ENCODE results near the gene DGKD.

DNA sequence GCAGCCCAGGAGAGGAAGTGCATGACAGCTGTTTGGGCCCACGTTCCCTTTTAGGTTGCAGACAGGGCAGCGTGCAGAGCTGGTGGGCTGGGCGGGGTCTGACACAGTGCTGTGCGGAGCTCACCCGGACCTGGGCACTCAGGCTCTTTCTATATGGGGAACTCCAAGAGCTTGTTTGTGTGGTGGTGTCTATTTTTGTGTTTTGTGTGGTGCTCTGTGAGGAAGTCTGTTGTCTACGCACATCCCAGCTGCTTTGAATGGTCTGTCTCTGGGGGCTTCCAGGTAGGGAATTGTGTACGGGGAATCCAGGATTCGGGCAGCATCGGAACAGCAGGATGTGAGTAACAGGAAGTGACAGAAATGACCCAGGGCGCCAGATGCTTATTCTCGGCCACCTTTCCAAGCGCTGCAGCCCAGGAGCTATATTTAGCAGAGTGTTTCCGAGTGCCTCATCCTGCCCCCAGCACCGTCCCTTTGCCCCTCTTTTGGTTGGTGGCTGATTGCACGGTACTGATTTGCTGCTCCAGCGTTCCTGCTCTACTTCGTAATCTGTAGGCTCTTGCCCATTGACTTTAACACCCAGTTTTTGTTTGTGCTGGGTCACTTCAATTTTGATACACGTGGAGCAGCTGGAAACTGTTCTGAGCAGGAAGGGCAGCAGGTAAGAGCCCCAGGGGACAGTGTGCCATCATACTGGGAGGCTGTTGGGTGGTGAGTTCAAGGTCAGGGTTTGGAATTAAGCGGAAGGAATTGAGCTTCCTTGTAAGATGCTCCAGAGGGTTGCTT, 64.7 kb downstream of the DGKD start:
- TF ChIP-seq, protein P1, sequence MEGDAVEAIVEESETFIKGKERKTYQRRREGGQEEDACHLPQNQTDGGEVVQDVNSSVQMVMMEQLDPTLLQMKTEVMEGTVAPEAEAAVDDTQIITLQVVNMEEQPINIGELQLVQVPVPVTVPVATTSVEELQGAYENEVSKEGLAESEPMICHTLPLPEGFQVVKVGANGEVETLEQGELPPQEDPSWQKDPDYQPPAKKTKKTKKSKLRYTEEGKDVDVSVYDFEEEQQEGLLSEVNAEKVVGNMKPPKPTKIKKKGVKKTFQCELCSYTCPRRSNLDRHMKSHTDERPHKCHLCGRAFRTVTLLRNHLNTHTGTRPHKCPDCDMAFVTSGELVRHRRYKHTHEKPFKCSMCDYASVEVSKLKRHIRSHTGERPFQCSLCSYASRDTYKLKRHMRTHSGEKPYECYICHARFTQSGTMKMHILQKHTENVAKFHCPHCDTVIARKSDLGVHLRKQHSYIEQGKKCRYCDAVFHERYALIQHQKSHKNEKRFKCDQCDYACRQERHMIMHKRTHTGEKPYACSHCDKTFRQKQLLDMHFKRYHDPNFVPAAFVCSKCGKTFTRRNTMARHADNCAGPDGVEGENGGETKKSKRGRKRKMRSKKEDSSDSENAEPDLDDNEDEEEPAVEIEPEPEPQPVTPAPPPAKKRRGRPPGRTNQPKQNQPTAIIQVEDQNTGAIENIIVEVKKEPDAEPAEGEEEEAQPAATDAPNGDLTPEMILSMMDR (IDR thresholded peaks at IDR 0.05), result no peak
- TF ChIP-seq POLR2A (IDR thresholded peaks at IDR 0.05), result no peak

Measured in prostate gland (tissue), 2 donors.